ENCODE measurements around the gene GOLGB1. TPM values are rescaled to one million over a fixed set of nuclear protein-coding genes. Genes with fewer than 3 reads are reported as not detected.

GOLGB1 gene
- total and polyA plus RNA-seq, 2 of the 4 experiments (the other 2 are of a cell fraction): 13.3 to 30.3 TPM

- no peak overlapping the region for H3K56ac ChIP-seq (ENCODE audit: extremely low read depth, insufficient read depth, low read length)
Measured at GRCh38 chr3:121737644-121738043, 11.9 kb downstream of the GOLGB1 start.

More at GRCh38 chr3:121737644-121738043, 11.9 kb downstream of the GOLGB1 start:
- no peak overlapping the region for H2BK20ac ChIP-seq (ENCODE audit: low read depth, low read length)
- no peak overlapping the region for H4K5ac ChIP-seq (ENCODE audit: low read depth, low read length)
- no peak overlapping the region for H2AK5ac ChIP-seq (ENCODE audit: low read depth, low read length)
- no peak overlapping the region for H2AK9ac ChIP-seq (replicated peaks; ENCODE audit: low read depth, low read length, poor library complexity)
- no peak overlapping the region for H3K23ac ChIP-seq (ENCODE audit: low read depth, low read length)
- H3K27ac ChIP-seq (ENCODE audit: insufficient read depth, low read length): no peak overlapping the region
- dilution Hi-C loops (cut with HindIII; ENCODE audit: low sequenced_read_pairs, unreplicated experiment): no loop called here
- peaks cover 26% of the 10 kb centered on the region; the same call in 1 of the 2 replicates for H4K20me1 ChIP-seq (ENCODE audit: insufficient read depth, low read length)
- no peaks in the 10 kb centered on the region for H3K9me3 ChIP-seq (ENCODE audit: control insufficient read depth, insufficient read depth, low read length)
- WGBS, 2 experiments (ENCODE audit: extremely low coverage in 2 of 2, insufficient read length in 1 of 2): no CpG with 5 or more reads among the region's 4 CpGs
- no peak for ATAC-seq (ENCODE audit: low read depth)
- no peak overlapping the region for H3K4ac ChIP-seq (ENCODE audit: low read depth, low read length)
- H3K27me3 ChIP-seq (ENCODE audit: control insufficient read depth, insufficient read depth, low read length): no peaks in the 10 kb centered on the region
- peaks cover 2% of the 10 kb centered on the region; the same call in 1 of the 2 replicates for H3K9me1 ChIP-seq (ENCODE audit: insufficient read depth, low read length)
- H4K91ac ChIP-seq (ENCODE audit: insufficient read depth, low read depth, low read length): no peak overlapping the region
- H3K9ac ChIP-seq (ENCODE audit: low read depth, low read length): no peak overlapping the region
- no peak for TF ChIP-seq FOS (IDR thresholded peaks at IDR 0.05; ENCODE audit: low read depth, low read length)
- no peak for TF ChIP-seq MAFK (IDR thresholded peaks at IDR 0.05; ENCODE audit: low read depth, low read length)
- TF ChIP-seq MXI1 (IDR thresholded peaks at IDR 0.05; ENCODE audit: borderline replicate concordance, low read depth, low read length): no peak
- no peak for TF ChIP-seq CHD1 (IDR thresholded peaks at IDR 0.05; ENCODE audit: low read depth, low read length)
- TF ChIP-seq RCOR1 (IDR thresholded peaks at IDR 0.05; ENCODE audit: insufficient replicate concordance, low read length): no peak
- no peak for TF ChIP-seq CEBPB (IDR thresholded peaks at IDR 0.05; ENCODE audit: low read depth, low read length)
- no peak for TF ChIP-seq NFE2L2 (IDR thresholded peaks at IDR 0.05; ENCODE audit: low read depth, low read length)
- TF ChIP-seq SMC3 (IDR thresholded peaks at IDR 0.05; ENCODE audit: low read depth, low read length): no peak
- no peak for TF ChIP-seq POLR2A (IDR thresholded peaks at IDR 0.05; ENCODE audit: low read depth, low read length)
- TF ChIP-seq, protein P1, sequence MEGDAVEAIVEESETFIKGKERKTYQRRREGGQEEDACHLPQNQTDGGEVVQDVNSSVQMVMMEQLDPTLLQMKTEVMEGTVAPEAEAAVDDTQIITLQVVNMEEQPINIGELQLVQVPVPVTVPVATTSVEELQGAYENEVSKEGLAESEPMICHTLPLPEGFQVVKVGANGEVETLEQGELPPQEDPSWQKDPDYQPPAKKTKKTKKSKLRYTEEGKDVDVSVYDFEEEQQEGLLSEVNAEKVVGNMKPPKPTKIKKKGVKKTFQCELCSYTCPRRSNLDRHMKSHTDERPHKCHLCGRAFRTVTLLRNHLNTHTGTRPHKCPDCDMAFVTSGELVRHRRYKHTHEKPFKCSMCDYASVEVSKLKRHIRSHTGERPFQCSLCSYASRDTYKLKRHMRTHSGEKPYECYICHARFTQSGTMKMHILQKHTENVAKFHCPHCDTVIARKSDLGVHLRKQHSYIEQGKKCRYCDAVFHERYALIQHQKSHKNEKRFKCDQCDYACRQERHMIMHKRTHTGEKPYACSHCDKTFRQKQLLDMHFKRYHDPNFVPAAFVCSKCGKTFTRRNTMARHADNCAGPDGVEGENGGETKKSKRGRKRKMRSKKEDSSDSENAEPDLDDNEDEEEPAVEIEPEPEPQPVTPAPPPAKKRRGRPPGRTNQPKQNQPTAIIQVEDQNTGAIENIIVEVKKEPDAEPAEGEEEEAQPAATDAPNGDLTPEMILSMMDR (conservative IDR thresholded peaks at IDR 0.05; ENCODE audit: low read depth, low read length): no peak
- TF ChIP-seq BHLHE40 (IDR thresholded peaks at IDR 0.05; ENCODE audit: low read depth, low read length): no peak
- TF ChIP-seq, protein P2, sequence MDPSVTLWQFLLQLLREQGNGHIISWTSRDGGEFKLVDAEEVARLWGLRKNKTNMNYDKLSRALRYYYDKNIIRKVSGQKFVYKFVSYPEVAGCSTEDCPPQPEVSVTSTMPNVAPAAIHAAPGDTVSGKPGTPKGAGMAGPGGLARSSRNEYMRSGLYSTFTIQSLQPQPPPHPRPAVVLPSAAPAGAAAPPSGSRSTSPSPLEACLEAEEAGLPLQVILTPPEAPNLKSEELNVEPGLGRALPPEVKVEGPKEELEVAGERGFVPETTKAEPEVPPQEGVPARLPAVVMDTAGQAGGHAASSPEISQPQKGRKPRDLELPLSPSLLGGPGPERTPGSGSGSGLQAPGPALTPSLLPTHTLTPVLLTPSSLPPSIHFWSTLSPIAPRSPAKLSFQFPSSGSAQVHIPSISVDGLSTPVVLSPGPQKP (IDR thresholded peaks at IDR 0.05; ENCODE audit: borderline replicate concordance, low read depth, low read length): no peak
- TF ChIP-seq, protein P3, sequence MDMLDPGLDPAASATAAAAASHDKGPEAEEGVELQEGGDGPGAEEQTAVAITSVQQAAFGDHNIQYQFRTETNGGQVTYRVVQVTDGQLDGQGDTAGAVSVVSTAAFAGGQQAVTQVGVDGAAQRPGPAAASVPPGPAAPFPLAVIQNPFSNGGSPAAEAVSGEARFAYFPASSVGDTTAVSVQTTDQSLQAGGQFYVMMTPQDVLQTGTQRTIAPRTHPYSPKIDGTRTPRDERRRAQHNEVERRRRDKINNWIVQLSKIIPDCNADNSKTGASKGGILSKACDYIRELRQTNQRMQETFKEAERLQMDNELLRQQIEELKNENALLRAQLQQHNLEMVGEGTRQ (IDR thresholded peaks at IDR 0.05; ENCODE audit: low read depth, low read length): no peak
- TF ChIP-seq MAZ (IDR thresholded peaks at IDR 0.05; ENCODE audit: borderline replicate concordance, low read depth, low read length): no peak
- TF ChIP-seq RFX5 (IDR thresholded peaks at IDR 0.05; ENCODE audit: low read depth, low read length): no peak
- no peak for TF ChIP-seq RAD21 (IDR thresholded peaks at IDR 0.05; ENCODE audit: low read length)
- BruUV-seq (replicated peaks): no TSS peak
- no peaks in the 10 kb centered on the region; the same call in 1 of the 2 replicates for H3K4me1 ChIP-seq (ENCODE audit: control insufficient read depth, insufficient read depth, low read length)
- DNase-seq: no peak
- in situ Hi-C loops (cut with MboI; ENCODE audit: low sequenced_read_pairs): no loop called here
- H3K18ac ChIP-seq (ENCODE audit: low read depth, low read length): no peak overlapping the region
- POLR2A ChIA-PET (ENCODE audit: unreplicated experiment): no interaction called here
- H2AFZ ChIP-seq (replicated peaks; ENCODE audit: low read length, poor library complexity): no peak overlapping the region
- no peak overlapping the region for H3K4me2 ChIP-seq (ENCODE audit: low read depth, low read length)
- no peak overlapping the region for H3K14ac ChIP-seq (replicated peaks; ENCODE audit: low read depth, low read length)
- peaks cover 18 to 32% of the 10 kb centered on the region in 2 experiments for H3K79me1 ChIP-seq (ENCODE audit: low read depth in 1 of 2, low read length in 2 of 2)
- H4K8ac ChIP-seq (ENCODE audit: low read depth in 2 of 2, low read length in 2 of 2): no peak overlapping the region
- CTCF ChIA-PET: no interaction called here
- H2BK5ac ChIP-seq (ENCODE audit: low read depth, low read length, poor library complexity, severe bottlenecking): no peak overlapping the region
- peaks cover 2% of the 10 kb centered on the region; the same call in 1 of the 2 replicates for H3K36me3 ChIP-seq (ENCODE audit: control insufficient read depth, insufficient read depth, low read length)
- H2BK120ac ChIP-seq (ENCODE audit: low read depth, low read length): no peak overlapping the region
- H3K4me3 ChIP-seq (ENCODE audit: insufficient read depth, low read depth, low read length): no peak overlapping the region
- intact Hi-C loops (cut with micrococcal nuclease): no loop called here
- no peak overlapping the region for H2BK15ac ChIP-seq (ENCODE audit: low read depth, low read length)
